Heart right ventricle (tissue), 16 donors: ENCODE results near the gene CHD1. TPM values are rescaled to one million over a fixed set of nuclear protein-coding genes. Genes with fewer than 3 reads are reported as not detected.

Experiments used
- ATAC-seq, 8 donors: fragments of 200-7000 bp; cut with Tn5 transposase; one replicate each; pipeline ENCODE4 v1.9.1; 2020; ENCODE audit warnings: mild to moderate bottlenecking in 8 of 8, moderate library complexity in 8 of 8, moderate number of reproducible peaks in 1 of 8
- DNase-seq, 2 donors: peaks; one replicate each; pipeline ENCODE4 v3.0.0-alpha.2; 2020
- H3K27ac ChIP-seq, 10 donors: fragments of 200-600 bp; sonication (generic) in 2 of 10; one replicate each; pipeline versions ENCODE4 v1.5.0 to v1.8.0; 2020 to 2022; ENCODE audit warnings: mild to moderate bottlenecking in 3 of 10
- H3K27me3 ChIP-seq, 7 donors: fragments of 200-600 bp; one replicate each; pipeline ENCODE4 v1.8.0; 2021 to 2022; ENCODE audit warnings: mild to moderate bottlenecking in 2 of 7
- H3K36me3 ChIP-seq, 9 donors: fragments of 200-600 bp; sonication (generic) in 1 of 9; one replicate each; pipeline versions ENCODE4 v1.5.0 to v1.8.0; 2020 to 2022; ENCODE audit warnings: mild to moderate bottlenecking in 2 of 9
- H3K4me1 ChIP-seq, 9 donors: fragments of 200-600 bp; sonication (generic) in 1 of 9; one replicate each; pipeline versions ENCODE4 v1.5.0 to v1.8.0; 2020 to 2022; ENCODE audit warnings: mild to moderate bottlenecking in 4 of 9
- H3K4me3 ChIP-seq, 10 donors: fragments of 200-600 bp; sonication (generic) in 2 of 10; one replicate each; pipeline versions ENCODE4 v1.5.0 to v1.8.0; 2020 to 2022; ENCODE audit warnings: mild to moderate bottlenecking in 7 of 10, moderate library complexity in 2 of 10
- H3K9me3 ChIP-seq, 11 donors: fragments of 200-600 bp in 10 of 11; sonication (generic) in 2 of 11; one replicate each; pipeline versions ENCODE4 v1.5.0 to v1.8.0; 2013 to 2022; ENCODE audit warnings: mild to moderate bottlenecking in 2 of 11, control low read depth in 1 of 11, moderate library complexity in 1 of 11
- CTCF ChIP-seq, 9 donors: fragments of 200-600 bp; sonication (generic) in 2 of 9; IDR thresholded peaks; one replicate each; pipeline versions ENCODE4 v1.5.0 to v1.8.0; 2021 to 2022; ENCODE audit warnings: antibody characterized with exemption in 9 of 9, mild to moderate bottlenecking in 5 of 9, moderate library complexity in 1 of 9
- WGBS, 2 donors: extraction: QIAGEN DNeasy Blood & Tissue Kit; methylation state at CpG; one replicate each; pipeline ENCODE4 v1.1.7; 2013; ENCODE audit warnings: inconsistent platforms in 1 of 2; 5-methylcytosine and 5-hydroxymethylcytosine counted together
- intact Hi-C, 10 donors: fragments of 100-400 bp; cut with DNase I; formaldehyde crosslinking; loops; one replicate each; pipeline versions ENCODE4 v1.11.1 to v1.14.2; 2022
- polyA plus RNA-seq, 2 donors: library from polyadenylated mRNA; stranded (reverse); fragments of 200-250 nt; gene quantifications; one replicate each; pipeline ENCODE4 v1.2.3, GENCODE V29; 2013
- total RNA-seq, 10 donors: library from RNA; stranded (reverse); fragmentation: NEBNext Ultra II Directional in 3 of 10; extraction: Animal tissue kit (Norgen Biotek cat#: 25700) in 3 of 10; gene quantifications; one replicate each; pipeline versions ENCODE4 v1.2.1 to v1.2.4, GENCODE V29; 2021 to 2023
- donor health status: Arrhythmogenic right ventricular cardiomyopathy.
- donor health status: ischemic (EF 13 %, LVEDD 7.1; RV severe dilation, severe dysfunction).
- donor health status: healthy with polysubstance abuse.
- donor health status: DM: no; HTN: yes; CAD: no.
- donor health status: DM: no; HTN: no; CAD: no.
- donor health status: ischemic (EF 25% LVEDD 6.9; RV normal size, moderate dysfunction).
- donor health status: ischemic (EF 25% LVEDD 5.7; RV mildly dilated, moderate dysfunction).
- donor health status: healthy.
- donor health status: DM: yes; HTN: yes; CAD: no.
- donor health status: Ischemic cardiomyopathy.
- donor health status: ischemic (EF 35%, LVEDD 5.7; RV mildly dilated, moderate dysfunction).
- donor health status: nonischemic (EF 11% LVEDD 7.7; RV severe dilation, severe dysfunction).
- donor health status: DM: yes; HTN: yes; CAD: no.
- donor health status: PGD.
- donor health status: ischemic (EF 29% LVEDD 5.4; RV normal size, mild dysfunction).
- donor health status: nonischemic (EF 23%, LVEDD 6.1; RV moderate dilation, normal function).

CHD1 gene
- total and polyA plus RNA-seq, 12 donors = 6.5 to 20.4 (median 15.1) TPM

- TF ChIP-seq CTCF (IDR thresholded peaks at IDR 0.05) = no peak
- ATAC-seq (no peak), DNase-seq (no peak)
- Histone ChIP-seq H3K36me3 (no peaks in the 10 kb centered on the region), H3K4me3 (no peak overlapping the region), H3K27me3 (no peaks in the 10 kb centered on the region), H3K27ac (no peak overlapping the region), H3K4me1 (no peaks in the 10 kb centered on the region), H3K9me3 (peaks cover 0 to 21% (median 0%) of the 10 kb centered on the region in 11 donors)
- intact Hi-C loops = no loop called here
Measured at GRCh38 chr5:98964621-98965020, 35.8 kb upstream of the CHD1 start.

DNA sequence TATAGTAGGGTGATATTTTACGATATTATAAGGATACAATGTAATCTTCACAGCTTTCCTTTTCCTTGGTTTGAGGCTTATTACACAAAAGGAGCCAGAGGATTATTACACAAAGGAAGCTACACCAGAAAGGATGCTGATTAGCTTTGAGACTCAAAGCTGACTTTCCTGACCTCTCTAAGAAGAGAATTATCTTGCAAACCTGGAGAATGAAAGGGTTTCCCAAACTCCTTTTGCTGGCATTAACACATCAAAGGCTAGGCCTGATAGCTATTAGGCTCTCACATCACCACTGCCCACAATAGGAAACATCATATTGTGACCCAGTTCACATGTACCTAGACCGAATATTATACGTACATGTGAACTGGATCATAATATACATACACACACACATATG is 34.2 kb upstream of the CHD1 start:
- Histone ChIP-seq H3K4me1 (no peaks in the 10 kb centered on the region), H3K4me3 (no peak overlapping the region), H3K9me3 (peaks cover 0 to 21% (median 0%) of the 10 kb centered on the region in 11 donors), H3K36me3 (no peaks in the 10 kb centered on the region), H3K27ac (no peak overlapping the region), H3K27me3 (no peaks in the 10 kb centered on the region)
- DNase-seq (no peak), ATAC-seq (no peak)
- 70 to 78% methylated on average over 3 of the region's 3 CpGs for WGBS, 2 donors
- intact Hi-C loops = no loop called here
- no peak for TF ChIP-seq CTCF (IDR thresholded peaks at IDR 0.05)

- Histone ChIP-seq H3K4me3 (no peak overlapping the region), H3K9me3 (peaks cover 0 to 21% (median 0%) of the 10 kb centered on the region in 11 donors), H3K27ac (no peak overlapping the region), H3K36me3 (no peaks in the 10 kb centered on the region), H3K27me3 (no peaks in the 10 kb centered on the region), H3K4me1 (peaks cover 0 to under 1% (median 0%) of the 10 kb centered on the region in 9 donors)
- no peak for DNase-seq
- no peak for TF ChIP-seq CTCF (IDR thresholded peaks at IDR 0.05)
- intact Hi-C loops = no loop called here
- ATAC-seq = no peak
Measured at GRCh38 chr5:98962587-98962986, 33.8 kb upstream of the CHD1 start.

- no peaks in the 10 kb centered on the region for H3K36me3 ChIP-seq
- peaks cover 0 to 4% (median 0%) of the 10 kb centered on the region in 9 donors for H3K4me1 ChIP-seq
- WGBS, 2 donors = 94 to 96% methylated on average over 3 of the region's 3 CpGs
- no peak for ATAC-seq
- H3K9me3 ChIP-seq = peaks cover 0 to 17% (median 0%) of the 10 kb centered on the region in 11 donors
- no peak for DNase-seq
- H3K4me3 ChIP-seq = no peak overlapping the region
- H3K27ac ChIP-seq = no peak overlapping the region
- no peak for TF ChIP-seq CTCF (IDR thresholded peaks at IDR 0.05)
- intact Hi-C loops = no loop called here
- H3K27me3 ChIP-seq = no peaks in the 10 kb centered on the region
Measured at GRCh38 chr5:98961665-98962344, 33.0 kb upstream of the CHD1 start.
